Endothelial cell of umbilical vein (primary cell): ENCODE results near the gene LITAF.

ENCODE experiments used
- EZH2 ChIP-seq: IDR thresholded peaks from 2 replicates; pipeline ENCODE4 v1.6.1; 2012; ENCODE audit warnings: borderline replicate concordance, low read depth, mild to moderate bottlenecking, moderate library complexity, low read length, inconsistent platforms; ENCODE audit not compliant: severe bottlenecking
- JUN ChIP-seq: IDR thresholded peaks from 2 replicates; pipeline ENCODE4 v1.6.1; 2011; ENCODE audit warnings: borderline replicate concordance, low read depth; ENCODE audit not compliant: insufficient read length, insufficient read depth
- MAX ChIP-seq: IDR thresholded peaks from 2 replicates; pipeline ENCODE4 v1.6.1; 2011; ENCODE audit not compliant: insufficient read depth, insufficient read length
- MYC ChIP-seq: IDR thresholded peaks from one replicate; pipeline ENCODE4 v1.6.1; 2011; ENCODE audit warnings: mild to moderate bottlenecking, low read depth, low read length
- POLR2A ChIP-seq: IDR thresholded peaks from 2 replicates; pipeline ENCODE4 v1.6.1; 2012; ENCODE audit warnings: low read depth, mild to moderate bottlenecking, control low read depth, low read length
- POLR2AphosphoS5 ChIP-seq: IDR thresholded peaks from 2 replicates; pipeline ENCODE4 v1.6.1; 2012; ENCODE audit warnings: low read depth, mild to moderate bottlenecking, control low read depth, low read length, moderate library complexity; ENCODE audit not compliant: insufficient read depth
- TF ChIP-seq, protein P1 (sequence below), 2 donors: IDR thresholded peaks; 1 replicate in 1 of 2; 2 replicates in 1 of 2; pipeline ENCODE4 v1.5.1; 2011; ENCODE audit warnings: low read length in 2 of 2, mild to moderate bottlenecking in 2 of 2, moderate library complexity in 2 of 2, control low read depth in 1 of 2, inconsistent platforms in 1 of 2, low read depth in 1 of 2; ENCODE audit not compliant: insufficient read depth in 1 of 2; ENCODE audit errors: extremely low read depth in 1 of 2

- TF ChIP-seq POLR2AphosphoS5, result no peak
- no peak for TF ChIP-seq POLR2A
- TF ChIP-seq, protein P1, sequence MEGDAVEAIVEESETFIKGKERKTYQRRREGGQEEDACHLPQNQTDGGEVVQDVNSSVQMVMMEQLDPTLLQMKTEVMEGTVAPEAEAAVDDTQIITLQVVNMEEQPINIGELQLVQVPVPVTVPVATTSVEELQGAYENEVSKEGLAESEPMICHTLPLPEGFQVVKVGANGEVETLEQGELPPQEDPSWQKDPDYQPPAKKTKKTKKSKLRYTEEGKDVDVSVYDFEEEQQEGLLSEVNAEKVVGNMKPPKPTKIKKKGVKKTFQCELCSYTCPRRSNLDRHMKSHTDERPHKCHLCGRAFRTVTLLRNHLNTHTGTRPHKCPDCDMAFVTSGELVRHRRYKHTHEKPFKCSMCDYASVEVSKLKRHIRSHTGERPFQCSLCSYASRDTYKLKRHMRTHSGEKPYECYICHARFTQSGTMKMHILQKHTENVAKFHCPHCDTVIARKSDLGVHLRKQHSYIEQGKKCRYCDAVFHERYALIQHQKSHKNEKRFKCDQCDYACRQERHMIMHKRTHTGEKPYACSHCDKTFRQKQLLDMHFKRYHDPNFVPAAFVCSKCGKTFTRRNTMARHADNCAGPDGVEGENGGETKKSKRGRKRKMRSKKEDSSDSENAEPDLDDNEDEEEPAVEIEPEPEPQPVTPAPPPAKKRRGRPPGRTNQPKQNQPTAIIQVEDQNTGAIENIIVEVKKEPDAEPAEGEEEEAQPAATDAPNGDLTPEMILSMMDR (IDR thresholded peaks at IDR 0.05; ENCODE audit: extremely low read depth in 1 of 2, insufficient read depth in 1 of 2, low read depth in 1 of 2, low read length in 2 of 2), result no peak
- no peak for TF ChIP-seq MYC
- no peak for TF ChIP-seq EZH2
- no peak for TF ChIP-seq MAX
- TF ChIP-seq JUN, result no peak
Observed at GRCh38 chr16:11618107-11618717, 31.5 kb upstream of the LITAF start.
